Endothelial cell of umbilical vein (primary cell): ENCODE results near the gene KCNK2. TPM values are rescaled to one million over a fixed set of nuclear protein-coding genes. Genes with fewer than 3 reads are reported as not detected.

Experiments
- BruUV-seq: library from RNA; stranded (reverse); fragments of 400-500 nt; replicated peaks from 2 replicates; lab custom pipeline; 2021; lab: Mats Ljungman, UMichigan
- CTCF ChIA-PET: fragments of 300-600, 350-600 bp; sonication (Branson Sonifier 250); formaldehyde crosslinking; loops from one replicate; lab custom pipeline; 2021; ENCODE audit warnings: antibody characterized with exemption, inconsistent platforms; lab: Charles Lee
- POLR2A ChIA-PET: fragments of 300-600, 350-600 bp; sonication (Branson Sonifier 250); formaldehyde crosslinking; loops from one replicate; lab custom pipeline; 2021; ENCODE audit warnings: antibody characterized with exemption, inconsistent platforms; lab: Charles Lee
- DNase-seq: peaks from one replicate; pipeline ENCODE4 v3.0.0-alpha.2; 2011; ENCODE audit warnings: low read depth, low spot score
- FAIRE-seq: peaks from 2 replicates; lab custom pipeline; 2011; peaks lifted over from hg19 to GRCh38; lab: Jason Lieb, UNC
- H2AFZ ChIP-seq: 2 replicates; pipeline ENCODE4 v1.6.0; 2012; ENCODE audit warnings: low read depth, low read length, control low read depth, inconsistent platforms
- H3K27ac ChIP-seq: 2 replicates; pipeline ENCODE4 v1.5.1; 2011; ENCODE audit warnings: low read depth, mild to moderate bottlenecking, control low read depth, low read length, moderate library complexity; ENCODE audit not compliant: insufficient read depth
- H3K27me3 ChIP-seq, 2 experiments: 2 replicates each; pipeline versions ENCODE4 v1.6.0 to v1.6.1; 2011; ENCODE audit warnings: low read length in 2 of 2, mixed read lengths in 1 of 2; ENCODE audit not compliant: control insufficient read depth in 2 of 2, insufficient read depth in 2 of 2
- H3K36me3 ChIP-seq, 2 experiments: 2 replicates in 1 of 2; 3 replicates in 1 of 2; pipeline ENCODE4 v1.5.1; 2011; ENCODE audit warnings: low read length in 2 of 2, mild to moderate bottlenecking in 1 of 2, moderate library complexity in 1 of 2; ENCODE audit not compliant: control insufficient read depth in 2 of 2, insufficient read depth in 2 of 2; ENCODE audit errors: extremely low read depth in 1 of 2
- H3K4me1 ChIP-seq: 3 replicates; pipeline ENCODE4 v1.5.1; 2011; ENCODE audit warnings: mild to moderate bottlenecking, low read length; ENCODE audit not compliant: control insufficient read depth, insufficient read depth; ENCODE audit errors: extremely low read depth
- H3K4me2 ChIP-seq: 2 replicates; pipeline ENCODE4 v1.6.1; 2011; ENCODE audit warnings: low read length, control low read depth, mixed read lengths; ENCODE audit not compliant: insufficient read depth
- H3K4me3 ChIP-seq, 3 experiments: fragments of 200-600 bp in 1 of 3; sonication (generic), shearing (Covaris generic) in 1 of 3; replicated peaks in 1 of 3; 2 replicates each; pipeline ENCODE4 v1.5.1; 2011 to 2016; ENCODE audit warnings: control low read depth in 3 of 3, low read length in 3 of 3, mild to moderate bottlenecking in 2 of 3, inconsistent platforms in 1 of 3, low read depth in 1 of 3, moderate library complexity in 1 of 3; ENCODE audit not compliant: insufficient read depth in 1 of 3
- H3K79me2 ChIP-seq: 2 replicates; pipeline ENCODE4 v1.6.0; 2012; ENCODE audit warnings: low read length, inconsistent platforms; ENCODE audit not compliant: control insufficient read depth, insufficient read depth
- H3K9ac ChIP-seq: replicated peaks from 2 replicates; pipeline ENCODE3; 2011; ENCODE audit warnings: low read length, control low read depth; ENCODE audit not compliant: insufficient read depth; ENCODE audit errors: extremely low read depth
- H3K9me1 ChIP-seq: replicated peaks from 3 replicates; pipeline ENCODE4 v1.6.0; 2011; ENCODE audit warnings: mild to moderate bottlenecking, low read length; ENCODE audit not compliant: control insufficient read depth, insufficient read depth; ENCODE audit errors: extremely low read depth
- H3K9me3 ChIP-seq: replicated peaks from 2 replicates; pipeline ENCODE4 v1.5.1; 2012; ENCODE audit warnings: low read length, inconsistent platforms; ENCODE audit not compliant: control insufficient read depth, insufficient read depth
- H4K20me1 ChIP-seq: replicated peaks from 2 replicates; pipeline ENCODE3; 2011; ENCODE audit warnings: mild to moderate bottlenecking, low read length; ENCODE audit not compliant: control insufficient read depth, insufficient read depth; ENCODE audit errors: extremely low read depth
- EZH2 ChIP-seq: IDR thresholded peaks from 2 replicates; pipeline ENCODE4 v1.6.1; 2012; ENCODE audit warnings: borderline replicate concordance, low read depth, mild to moderate bottlenecking, moderate library complexity, low read length, inconsistent platforms; ENCODE audit not compliant: severe bottlenecking
- FOS ChIP-seq: IDR thresholded peaks from 2 replicates; pipeline ENCODE4 v1.6.1; 2011; ENCODE audit warnings: mild to moderate bottlenecking, low read length, moderate library complexity, borderline replicate concordance; ENCODE audit not compliant: insufficient read depth
- GATA2 ChIP-seq: IDR thresholded peaks from 2 replicates; pipeline ENCODE4 v1.7.0; 2011; ENCODE audit warnings: low read depth, mild to moderate bottlenecking, moderate library complexity, mixed read lengths, low read length; ENCODE audit not compliant: insufficient read length, insufficient read depth
- JUN ChIP-seq: IDR thresholded peaks from 2 replicates; pipeline ENCODE4 v1.6.1; 2011; ENCODE audit warnings: borderline replicate concordance, low read depth; ENCODE audit not compliant: insufficient read length, insufficient read depth
- MAX ChIP-seq: IDR thresholded peaks from 2 replicates; pipeline ENCODE4 v1.6.1; 2011; ENCODE audit not compliant: insufficient read depth, insufficient read length
- MYC ChIP-seq: IDR thresholded peaks from one replicate; pipeline ENCODE4 v1.6.1; 2011; ENCODE audit warnings: mild to moderate bottlenecking, low read depth, low read length
- POLR2A ChIP-seq: IDR thresholded peaks from 2 replicates; pipeline ENCODE4 v1.6.1; 2012; ENCODE audit warnings: low read depth, mild to moderate bottlenecking, control low read depth, low read length
- POLR2AphosphoS5 ChIP-seq: IDR thresholded peaks from 2 replicates; pipeline ENCODE4 v1.6.1; 2012; ENCODE audit warnings: low read depth, mild to moderate bottlenecking, control low read depth, low read length, moderate library complexity; ENCODE audit not compliant: insufficient read depth
- dilution Hi-C: fragments of 300-500 bp; cut with MboI; formaldehyde crosslinking; loops from one replicate; pipeline ENCODE4 v1.15.0; 2019; ENCODE audit warnings: low sequenced_read_pairs; ENCODE audit not compliant: extremely low pct_ligation_motif_present
- intact Hi-C: fragments of 100-400 bp; cut with micrococcal nuclease; formaldehyde crosslinking; loops from one replicate; pipeline ENCODE4 v1.10.0; 2022
- polyA plus RNA-seq, 4 experiments: library from polyadenylated mRNA; depleted of rRNA in 3 of 4; stranded (reverse) in 3 of 4; unstranded in 1 of 4; fragments of >200 nt; gene quantifications; 2 replicates each; pipeline versions ENCODE4 v1.2.1 to v1.2.3, GENCODE V29; 2011 to 2012; ENCODE audit warnings: missing spikeins in 1 of 4
- total RNA-seq: library from RNA; stranded (reverse); gene quantifications from 2 replicates; pipeline ENCODE4 v1.2.3, GENCODE V29; 2021
- TF ChIP-seq, protein P1 (sequence below), 2 donors: IDR thresholded peaks; 1 replicate in 1 of 2; 2 replicates in 1 of 2; pipeline ENCODE4 v1.5.1; 2011; ENCODE audit warnings: low read length in 2 of 2, mild to moderate bottlenecking in 2 of 2, moderate library complexity in 2 of 2, control low read depth in 1 of 2, inconsistent platforms in 1 of 2, low read depth in 1 of 2; ENCODE audit not compliant: insufficient read depth in 1 of 2; ENCODE audit errors: extremely low read depth in 1 of 2

The KCNK2 gene
- total and polyA plus RNA-seq, 2 donors (not counting 3 experiments of a cell fraction or from before 2014, with no cell fraction given), result 0.08 to 0.46 TPM

DNA sequence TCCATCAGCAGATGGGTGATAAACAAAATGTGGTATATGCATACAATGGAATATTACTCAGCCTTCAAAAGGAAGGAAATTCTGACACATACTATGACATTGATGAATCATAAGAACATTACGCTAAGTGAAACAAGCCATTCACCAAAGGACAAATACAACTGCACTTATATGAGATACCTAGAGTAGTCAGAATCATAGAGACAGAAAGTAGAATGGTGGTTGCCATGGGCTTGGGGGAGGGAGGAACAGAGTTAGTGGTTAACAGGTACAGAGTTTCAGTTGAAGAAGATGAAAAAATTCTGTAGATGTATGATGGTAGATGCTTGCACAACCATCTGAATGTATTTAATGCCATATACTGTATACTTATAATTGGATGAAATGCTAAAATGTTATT, 39.1 kb upstream of the KCNK2 start:
- Histone ChIP-seq H3K36me3 (no peaks in the 10 kb centered on the region), H3K27me3 (no peaks in the 10 kb centered on the region), H4K20me1 (no peaks in the 10 kb centered on the region), H3K9me3 (no peaks in the 10 kb centered on the region), H3K9me1 (no peaks in the 10 kb centered on the region), H3K4me1 (no peaks in the 10 kb centered on the region), H2AFZ (no peak overlapping the region), H3K9ac (no peak overlapping the region), H3K27ac (no peak overlapping the region), H3K79me2 (no peaks in the 10 kb centered on the region), H3K4me2 (no peak overlapping the region), H3K4me3 (no peak overlapping the region)
- ChIA-PET CTCF (no interaction called here), POLR2A (no interaction called here)
- FAIRE-seq (no peak), DNase-seq (no peak)
- dilution Hi-C loops (no loop called here), intact Hi-C loops (no loop called here)
- BruUV-seq, result no TSS peak
- TF ChIP-seq EZH2, result no peak
- TF ChIP-seq FOS, result no peak
- no peak for TF ChIP-seq MYC
- no peak for TF ChIP-seq MAX
- no peak for TF ChIP-seq POLR2A
- no peak for TF ChIP-seq POLR2AphosphoS5
- TF ChIP-seq GATA2, result no peak
- TF ChIP-seq JUN, result no peak
- TF ChIP-seq, protein P1, sequence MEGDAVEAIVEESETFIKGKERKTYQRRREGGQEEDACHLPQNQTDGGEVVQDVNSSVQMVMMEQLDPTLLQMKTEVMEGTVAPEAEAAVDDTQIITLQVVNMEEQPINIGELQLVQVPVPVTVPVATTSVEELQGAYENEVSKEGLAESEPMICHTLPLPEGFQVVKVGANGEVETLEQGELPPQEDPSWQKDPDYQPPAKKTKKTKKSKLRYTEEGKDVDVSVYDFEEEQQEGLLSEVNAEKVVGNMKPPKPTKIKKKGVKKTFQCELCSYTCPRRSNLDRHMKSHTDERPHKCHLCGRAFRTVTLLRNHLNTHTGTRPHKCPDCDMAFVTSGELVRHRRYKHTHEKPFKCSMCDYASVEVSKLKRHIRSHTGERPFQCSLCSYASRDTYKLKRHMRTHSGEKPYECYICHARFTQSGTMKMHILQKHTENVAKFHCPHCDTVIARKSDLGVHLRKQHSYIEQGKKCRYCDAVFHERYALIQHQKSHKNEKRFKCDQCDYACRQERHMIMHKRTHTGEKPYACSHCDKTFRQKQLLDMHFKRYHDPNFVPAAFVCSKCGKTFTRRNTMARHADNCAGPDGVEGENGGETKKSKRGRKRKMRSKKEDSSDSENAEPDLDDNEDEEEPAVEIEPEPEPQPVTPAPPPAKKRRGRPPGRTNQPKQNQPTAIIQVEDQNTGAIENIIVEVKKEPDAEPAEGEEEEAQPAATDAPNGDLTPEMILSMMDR (IDR thresholded peaks at IDR 0.05; ENCODE audit: extremely low read depth in 1 of 2, insufficient read depth in 1 of 2, low read depth in 1 of 2, low read length in 2 of 2), result no peak
